Gastroesophageal sphincter (tissue), 4 donors: Measurements from ENCODE around the gene PLXDC2. TPM values are rescaled to one million over a fixed set of nuclear protein-coding genes. Genes with fewer than 3 reads are reported as not detected.
A peak's percentile ranks its signal among the peaks of the same experiment; 100 is the strongest.

Experiments
- ATAC-seq: fragments of 150-250 bp; one replicate; pipeline ENCODE4 v1.9.1; 2016; ENCODE audit warnings: mild to moderate bottlenecking, moderate library complexity
- H3K27ac ChIP-seq, 4 donors: fragments of 200-600 bp; sonication (generic) in 3 of 4; 1 replicate in 3 of 4; 2 replicates in 1 of 4; pipeline ENCODE4 v1.5.1; 2016 to 2019
- H3K27me3 ChIP-seq: fragments of 200-600 bp; sonication (generic); one replicate; pipeline ENCODE4 v1.5.1; 2019
- H3K36me3 ChIP-seq, 2 donors: fragments of 200-600 bp; sonication (generic); one replicate each; pipeline ENCODE4 v1.5.1; 2019; ENCODE audit warnings: control low read depth in 1 of 2
- H3K4me1 ChIP-seq, 3 donors: fragments of 200-600 bp; sonication (generic); 1 replicate in 2 of 3; 2 replicates in 1 of 3; pipeline ENCODE4 v1.5.1; 2016 to 2019; ENCODE audit warnings: control low read depth in 2 of 3
- H3K4me3 ChIP-seq, 2 donors: fragments of 200-600 bp; sonication (generic); one replicate each; pipeline ENCODE4 v1.5.1; 2019; ENCODE audit warnings: mild to moderate bottlenecking in 1 of 2, moderate library complexity in 1 of 2
- H3K9me3 ChIP-seq, 3 donors: fragments of 200-600 bp; sonication (generic); one replicate each; pipeline ENCODE4 v1.5.1; 2017 to 2019; ENCODE audit warnings: control low read depth in 2 of 3
- CTCF ChIP-seq, 4 experiments: fragments of 200-600 bp in 2 of 4; fragments of 450-650 bp in 2 of 4; sonication (generic) in 1 of 4; IDR thresholded peaks; one replicate each; pipeline ENCODE4 v1.5.1; 2017 to 2019; ENCODE audit warnings: antibody characterized with exemption in 4 of 4, mild to moderate bottlenecking in 2 of 4, moderate library complexity in 2 of 4
- EP300 ChIP-seq: sonication (generic); formaldehyde crosslinking; IDR thresholded peaks from one replicate; pipeline ENCODE4 v1.6.1; 2017; ENCODE audit warnings: antibody characterized with exemption, mild to moderate bottlenecking
- POLR2A ChIP-seq, 2 donors: fragments of 450-650 bp; IDR thresholded peaks; one replicate each; pipeline ENCODE4 v1.6.1; 2017; ENCODE audit warnings: antibody characterized with exemption in 2 of 2, mild to moderate bottlenecking in 2 of 2, moderate library complexity in 1 of 2
- POLR2AphosphoS5 ChIP-seq: sonication (generic); formaldehyde crosslinking; IDR thresholded peaks from one replicate; pipeline ENCODE4 v1.6.1; 2017; ENCODE audit warnings: antibody characterized with exemption
- WGBS, 2 donors: methylation state at CpG; one replicate each; pipeline ENCODE4 v1.1.5; 2018; ENCODE audit warnings: low coverage in 1 of 2; 5-methylcytosine and 5-hydroxymethylcytosine counted together
- total RNA-seq, 4 donors: library from RNA; depleted of rRNA; stranded (reverse); fragments of >200 nt; gene quantifications; one replicate each; pipeline ENCODE4 v1.1.0, GENCODE V29; 2016

Gene PLXDC2
- total RNA-seq, 4 donors from 2014 or later = 32.3 to 65.5 (median 50.5) TPM

- no peaks in the 10 kb centered on the region for H3K9me3 ChIP-seq
- H3K27ac ChIP-seq = no peak overlapping the region
- TF ChIP-seq POLR2A (IDR thresholded peaks at IDR 0.05) (no peak), CTCF (IDR thresholded peaks at IDR 0.05) (no peak), POLR2AphosphoS5 (no peak), EP300 (no peak)
- H3K4me3 ChIP-seq = no peak overlapping the region
- no peaks in the 10 kb centered on the region for H3K36me3 ChIP-seq
- no peak for ATAC-seq
- WGBS, 2 donors = 59 to 83% methylated on average over 2 of the region's 2 CpGs
- peaks cover 0 to 11% (median 0%) of the 10 kb centered on the region in 3 donors for H3K4me1 ChIP-seq
- H3K27me3 ChIP-seq = no peaks in the 10 kb centered on the region
Observed at GRCh38 chr10:19970256-19970655, 154.0 kb downstream of the PLXDC2 start.

GRCh38 chr10:19970717-19971116 is 154.5 kb downstream of the PLXDC2 start:
- 38 to 53% methylated on average over 4 of the region's 4 CpGs for WGBS, 2 donors
- TF ChIP-seq POLR2A (IDR thresholded peaks at IDR 0.05) (no peak), EP300 (no peak), CTCF (IDR thresholded peaks at IDR 0.05) (no peak), POLR2AphosphoS5 (no peak)
- Histone ChIP-seq H3K4me3 (no peak overlapping the region), H3K27ac (no peak overlapping the region), H3K27me3 (no peaks in the 10 kb centered on the region), H3K4me1 (peaks cover 0 to 11% (median 0%) of the 10 kb centered on the region in 3 donors), H3K9me3 (no peaks in the 10 kb centered on the region), H3K36me3 (no peaks in the 10 kb centered on the region)
- ATAC-seq = peak; percentile 50

- Histone ChIP-seq H3K9me3 (no peaks in the 10 kb centered on the region), H3K4me3 (no peak overlapping the region), H3K27me3 (no peaks in the 10 kb centered on the region), H3K27ac (no peak overlapping the region), H3K4me1 (peaks cover 0 to 14% (median 0%) of the 10 kb centered on the region in 3 donors), H3K36me3 (no peaks in the 10 kb centered on the region)
- no peak for TF ChIP-seq POLR2AphosphoS5
- 63 to 64% methylated on average over 6 to 9 of the region's 9 CpGs for WGBS, 2 donors
- ATAC-seq = no peak
Observed at GRCh38 chr10:19971343-19972052, 155.3 kb downstream of the PLXDC2 start.

- H3K27ac ChIP-seq = no peak overlapping the region
- H3K9me3 ChIP-seq = peaks cover 0 to 4% (median 0%) of the 10 kb centered on the region in 3 donors
- ATAC-seq = no peak
- H3K4me1 ChIP-seq = peaks cover 0 to 22% (median 0%) of the 10 kb centered on the region in 3 donors
- no peak for TF ChIP-seq EP300
- WGBS, 2 donors = 8 to 42% methylated on average over 1 of the region's 1 CpG
- H3K36me3 ChIP-seq = no peaks in the 10 kb centered on the region
- H3K4me3 ChIP-seq = no peak overlapping the region
- no peaks in the 10 kb centered on the region for H3K27me3 ChIP-seq
Observed at GRCh38 chr10:19974138-19974537, 157.9 kb downstream of the PLXDC2 start.

- no peak for TF ChIP-seq EP300
- TF ChIP-seq CTCF (IDR thresholded peaks at IDR 0.05) = no peak
- TF ChIP-seq POLR2A (IDR thresholded peaks at IDR 0.05) = no peak
- H3K4me1 ChIP-seq = peaks cover 0 to 22% (median 0%) of the 10 kb centered on the region in 3 donors
- no peaks in the 10 kb centered on the region for H3K27me3 ChIP-seq
- no peak overlapping the region for H3K4me3 ChIP-seq
- H3K9me3 ChIP-seq = peaks cover 0 to 4% (median 0%) of the 10 kb centered on the region in 3 donors
- 78 to 94% methylated on average over 2 of the region's 2 CpGs for WGBS, 2 donors
- no peak overlapping the region for H3K27ac ChIP-seq
- no peaks in the 10 kb centered on the region for H3K36me3 ChIP-seq
- no peak for ATAC-seq
Observed at GRCh38 chr10:19974554-19974953, 158.3 kb downstream of the PLXDC2 start.

- Histone ChIP-seq H3K9me3 (peaks cover 0 to 4% (median 0%) of the 10 kb centered on the region in 3 donors), H3K36me3 (no peaks in the 10 kb centered on the region), H3K4me3 (no peak overlapping the region), H3K27me3 (no peaks in the 10 kb centered on the region), H3K27ac (no peak overlapping the region), H3K4me1 (peaks cover 0 to 10% (median 0%) of the 10 kb centered on the region in 3 donors)
- TF ChIP-seq POLR2A (IDR thresholded peaks at IDR 0.05) = no peak
- TF ChIP-seq POLR2AphosphoS5 = no peak
- no peak for TF ChIP-seq CTCF (IDR thresholded peaks at IDR 0.05)
- no peak for TF ChIP-seq EP300
- WGBS, 2 donors = 18 to 58% methylated on average over 2 of the region's 3 CpGs
- ATAC-seq = peak; percentile 58
Observed at GRCh38 chr10:19977097-19977521, 160.9 kb downstream of the PLXDC2 start.
